Activated T-cell treated with anti-CD3 and anti-CD28 coated beads, Interleukin-2, amount 50 U/mL, for 72 hours (primary cell): ENCODE results near the gene SHISA8. TPM values are rescaled to one million over a fixed set of nuclear protein-coding genes. Genes with fewer than 3 reads are reported as not detected.
"Not testable (repeated sequence)": the region's sequence is repeated elsewhere in the genome, so short reads cannot be mapped to it uniquely, and the experiment has no call there.

Experiments used
- ATAC-seq, 2 donors: fragments of 150-1000 bp; cut with Tn5 transposase; replicated peaks in 1 of 2; 2 replicates each; pipeline ENCODE4 v1.10.0; 2021; ENCODE audit warnings: moderate library complexity in 2 of 2, mild to moderate bottlenecking in 1 of 2
- DNase-seq, 2 donors: peaks; one replicate each; pipeline ENCODE4 v3.0.0; 2021 to 2022; ENCODE audit warnings: mixed read lengths in 1 of 2
- H3K27ac Mint-ChIP-seq: one replicate; pipeline ENCODE4 v1.8.0; 2022; ENCODE audit warnings: mild to moderate bottlenecking, moderate library complexity, mixed read lengths
- H3K27me3 Mint-ChIP-seq: one replicate; pipeline ENCODE4 v1.8.0; 2022; ENCODE audit warnings: low read depth, mixed read lengths
- H3K36me3 Mint-ChIP-seq, 2 donors: one replicate each; pipeline ENCODE4 v1.8.0; 2022; ENCODE audit warnings: mixed read lengths in 2 of 2, mild to moderate bottlenecking in 1 of 2; ENCODE audit not compliant: insufficient read depth in 2 of 2
- H3K4me1 Mint-ChIP-seq: one replicate; pipeline ENCODE4 v1.8.0; 2022; ENCODE audit warnings: low read depth, mixed read lengths
- H3K4me3 Mint-ChIP-seq, 2 donors: one replicate each; pipeline ENCODE4 v1.8.0; 2022; ENCODE audit warnings: mild to moderate bottlenecking in 2 of 2, mixed read lengths in 2 of 2, moderate library complexity in 2 of 2
- H3K9me3 Mint-ChIP-seq, 2 donors: one replicate each; pipeline ENCODE4 v1.8.0; 2022; ENCODE audit warnings: mixed read lengths in 2 of 2
- total RNA-seq, 2 donors: library from RNA; stranded (reverse); gene quantifications; one replicate each; pipeline ENCODE4 v1.2.3, GENCODE V29; 2022

The SHISA8 gene
- 1 to 10 TPM; 2.0 to 3.2 TPM for total RNA-seq

GRCh38 chr22:41915035-41915785, at the start of gene SHISA8:
Gene SHISA8, minus strand, starts transcription at chr22:41915074. Its CDS starts 407 bp downstream, at chr22:41914667.
- Mint-ChIP-seq H3K4me1 (peaks cover 50% of the 10 kb centered on the region), H3K27me3 (peaks cover 40% of the 10 kb centered on the region), H3K36me3 (peaks cover 0 to 3% of the 10 kb centered on the region in 2 donors), H3K27ac (no peak within 1 kb of the TSS), H3K9me3 (no peaks in the 10 kb centered on the region), H3K4me3 (peak within 1 kb of the TSS; percentile 55 to 67)
- DNase-seq = peak; percentile 72 to 73
- peak; percentile 56 to 65 for ATAC-seq

- Mint-ChIP-seq H3K27me3 (no peaks in the 10 kb centered on the region), H3K36me3 (no peaks in the 10 kb centered on the region), H3K4me1 (peaks cover 8% of the 10 kb centered on the region), H3K27ac (no peak overlapping the region), H3K9me3 (no peaks in the 10 kb centered on the region), H3K4me3 (no peak overlapping the region)
- ATAC-seq (no peak), DNase-seq (no peak)
Observed at GRCh38 chr22:41964112-41964491, 49.2 kb upstream of the SHISA8 start.

- ATAC-seq (no peak), DNase-seq (no peak)
- Mint-ChIP-seq H3K4me1 (peaks cover 8% of the 10 kb centered on the region), H3K27ac (no peak overlapping the region), H3K9me3 (no peaks in the 10 kb centered on the region), H3K4me3 (no peak overlapping the region), H3K36me3 (no peaks in the 10 kb centered on the region), H3K27me3 (no peaks in the 10 kb centered on the region)
Observed at GRCh38 chr22:41963453-41964111, 48.7 kb upstream of the SHISA8 start.

GRCh38 chr22:41957941-41958556, 43.2 kb upstream of the SHISA8 start:
- ATAC-seq = peak; percentile 55 to 56
- Mint-ChIP-seq H3K27me3 (no peaks in the 10 kb centered on the region), H3K4me3 (peak overlapping the region in 1 of 2 donors; percentile 27), H3K27ac (no peak overlapping the region), H3K4me1 (peaks cover 6% of the 10 kb centered on the region), H3K36me3 (no peaks in the 10 kb centered on the region), H3K9me3 (no peaks in the 10 kb centered on the region)
- DNase-seq = no peak

- DNase-seq = no peak
- Mint-ChIP-seq H3K4me1 (peaks cover 35% of the 10 kb centered on the region), H3K27ac (no peak overlapping the region), H3K9me3 (no peaks in the 10 kb centered on the region), H3K36me3 (no peaks in the 10 kb centered on the region), H3K27me3 (no peaks in the 10 kb centered on the region), H3K4me3 (no peak overlapping the region)
- ATAC-seq = no peak
Observed at GRCh38 chr22:41952713-41953112, 37.8 kb upstream of the SHISA8 start.

- no peak for DNase-seq
- ATAC-seq = no peak
- H3K36me3 Mint-ChIP-seq = no peaks in the 10 kb centered on the region
- no peaks in the 10 kb centered on the region for H3K27me3 Mint-ChIP-seq
- H3K27ac Mint-ChIP-seq = no peak within 1 kb of the TSS
- H3K9me3 Mint-ChIP-seq = no peaks in the 10 kb centered on the region
- H3K4me1 Mint-ChIP-seq = peaks cover 37% of the 10 kb centered on the region
- no peak within 1 kb of the TSS for H3K4me3 Mint-ChIP-seq
Observed at GRCh38 chr22:41951898-41952474, 37.1 kb upstream of the SHISA8 start, which contains the start of gene SMIM45. Gene SMIM45, plus strand, starts transcription at chr22:41952150.

GRCh38 chr22:41949297-41949965, 34.6 kb upstream of the SHISA8 start:
- Mint-ChIP-seq H3K36me3 (peaks cover 3 to 8% of the 10 kb centered on the region in 2 donors), H3K27ac (peak overlapping the region; percentile 30), H3K9me3 (no peaks in the 10 kb centered on the region), H3K27me3 (no peaks in the 10 kb centered on the region), H3K4me3 (peak overlapping the region; percentile 94 to 97), H3K4me1 (peaks cover 52% of the 10 kb centered on the region)
- DNase-seq (no peak), ATAC-seq (no peak)

- Mint-ChIP-seq H3K4me1 (peaks cover 57% of the 10 kb centered on the region), H3K27ac (peak overlapping the region; percentile 12)
Observed at GRCh38 chr22:41948928-41949296, 34.0 kb upstream of the SHISA8 start.

GRCh38 chr22:41948142-41948541, 33.3 kb upstream of the SHISA8 start:
- no peak for ATAC-seq
- peaks cover 5 to 12% of the 10 kb centered on the region in 2 donors for H3K36me3 Mint-ChIP-seq
- no peaks in the 10 kb centered on the region for H3K9me3 Mint-ChIP-seq
- H3K4me1 Mint-ChIP-seq = peaks cover 64% of the 10 kb centered on the region
- no peak overlapping the region for H3K27ac Mint-ChIP-seq
- no peaks in the 10 kb centered on the region for H3K27me3 Mint-ChIP-seq
- no peak for DNase-seq
- peak overlapping the region; percentile 94 to 97 for H3K4me3 Mint-ChIP-seq

More at GRCh38 chr22:41948928-41949296, 34.0 kb upstream of the SHISA8 start:
- not testable (repeated sequence) for H3K36me3 Mint-ChIP-seq, H3K27me3 Mint-ChIP-seq, H3K9me3 Mint-ChIP-seq, ATAC-seq, DNase-seq
- peak overlapping the region; percentile 94 to 97 for H3K4me3 Mint-ChIP-seq

- no peaks in the 10 kb centered on the region for H3K9me3 Mint-ChIP-seq
Observed at GRCh38 chr22:41947424-41948080, 32.7 kb upstream of the SHISA8 start.

GRCh38 chr22:41946629-41947423, 32.0 kb upstream of the SHISA8 start, which contains the start of gene CENPM:
Gene CENPM, minus strand, starts transcription at chr22:41947152. Its CDS starts 76 bp downstream, at chr22:41947076.
- H3K27me3 Mint-ChIP-seq = no peaks in the 10 kb centered on the region
- DNase-seq (peak; percentile 96), ATAC-seq (peak; percentile 94 to 95)
- H3K27ac Mint-ChIP-seq = peak within 1 kb of the TSS; percentile 56
- H3K36me3 Mint-ChIP-seq = peaks cover 5 to 17% of the 10 kb centered on the region in 2 donors
- peaks cover 75% of the 10 kb centered on the region for H3K4me1 Mint-ChIP-seq
- peak within 1 kb of the TSS; percentile 94 to 97 for H3K4me3 Mint-ChIP-seq
- H3K9me3 Mint-ChIP-seq = no peaks in the 10 kb centered on the region

More at GRCh38 chr22:41947424-41948080, 32.7 kb upstream of the SHISA8 start:
- peaks cover 5 to 12% of the 10 kb centered on the region in 2 donors for H3K36me3 Mint-ChIP-seq
- H3K4me3 Mint-ChIP-seq = peak overlapping the region; percentile 94 to 97
- DNase-seq = no peak
- H3K27ac Mint-ChIP-seq = peak overlapping the region; percentile 51
- H3K27me3 Mint-ChIP-seq = no peaks in the 10 kb centered on the region
- peaks cover 70% of the 10 kb centered on the region for H3K4me1 Mint-ChIP-seq
- no peak for ATAC-seq
